Suprapubic skin (tissue), 4 donors: ENCODE data around the gene CCNQ. TPM values are rescaled to one million over a fixed set of nuclear protein-coding genes. Genes with fewer than 3 reads are reported as not detected.

Experiments
- DNase-seq, 2 donors: peaks; one replicate each; pipeline ENCODE4 v3.0.0-alpha.2; 2019; ENCODE audit warnings: low spot score in 2 of 2
- H3K27ac ChIP-seq: fragments of 200-600 bp; sonication (generic); one replicate; pipeline ENCODE4 v1.5.1; 2019
- H3K27me3 ChIP-seq: fragments of 200-600 bp; sonication (generic); one replicate; pipeline ENCODE4 v1.5.1; 2019
- H3K36me3 ChIP-seq: fragments of 200-600 bp; sonication (generic); one replicate; pipeline ENCODE4 v1.5.1; 2019
- H3K4me1 ChIP-seq: fragments of 200-600 bp; sonication (generic); one replicate; pipeline ENCODE4 v1.5.1; 2019
- H3K4me3 ChIP-seq: fragments of 200-600 bp; sonication (generic); one replicate; pipeline ENCODE4 v1.5.1; 2019; ENCODE audit warnings: mild to moderate bottlenecking
- H3K9me3 ChIP-seq: fragments of 200-600 bp; sonication (generic); one replicate; pipeline ENCODE4 v1.5.1; 2019
- CTCF ChIP-seq, 2 donors: fragments of 200-600 bp in 1 of 2; fragments of 450-650 bp in 1 of 2; sonication (generic) in 1 of 2; IDR thresholded peaks; one replicate each; pipeline ENCODE4 v1.5.1; 2016 to 2019; ENCODE audit warnings: antibody characterized with exemption in 2 of 2, mild to moderate bottlenecking in 1 of 2, moderate library complexity in 1 of 2
- EP300 ChIP-seq: sonication (generic); formaldehyde crosslinking; IDR thresholded peaks from one replicate; pipeline ENCODE4 v1.6.1; 2017; ENCODE audit warnings: antibody characterized with exemption
- POLR2A ChIP-seq, 2 donors: fragments of 450-650 bp; IDR thresholded peaks; one replicate each; pipeline ENCODE4 v1.6.1; 2017; ENCODE audit warnings: antibody characterized with exemption in 2 of 2, mild to moderate bottlenecking in 2 of 2, moderate library complexity in 2 of 2
- POLR2AphosphoS5 ChIP-seq, 3 donors: sonication (generic); formaldehyde crosslinking; IDR thresholded peaks; one replicate each; pipeline ENCODE4 v1.6.1; 2017; ENCODE audit warnings: antibody characterized with exemption in 3 of 3
- WGBS: methylation state at CpG from one replicate; pipeline ENCODE4 v1.1.5; 2018; 5-methylcytosine and 5-hydroxymethylcytosine counted together
- total RNA-seq, 4 donors: library from RNA; depleted of rRNA; stranded (reverse); fragments of >200 nt; gene quantifications; one replicate each; pipeline ENCODE4 v1.1.0, GENCODE V29; 2016

Gene CCNQ
- total RNA-seq, 4 donors from 2014 or later: 16.4 to 33.2 (median 29.3) TPM

GRCh38 chrX:153576239-153576870 lies 22.6 kb downstream of the CCNQ start:
- TF ChIP-seq POLR2AphosphoS5 (IDR thresholded peaks at IDR 0.05): no peak
- TF ChIP-seq POLR2A (IDR thresholded peaks at IDR 0.05): no peak
- TF ChIP-seq CTCF (IDR thresholded peaks at IDR 0.05): no peak
- no peak for TF ChIP-seq EP300
- no peaks in the 10 kb centered on the region for H3K36me3 ChIP-seq
- WGBS: 75% methylated on average over 7 of the region's 10 CpGs
- DNase-seq: no peak
- no peak overlapping the region for H3K27ac ChIP-seq
- no peak overlapping the region for H3K4me3 ChIP-seq
- no peaks in the 10 kb centered on the region for H3K27me3 ChIP-seq
- H3K9me3 ChIP-seq: no peaks in the 10 kb centered on the region
- no peaks in the 10 kb centered on the region for H3K4me1 ChIP-seq

- no peak overlapping the region for H3K27ac ChIP-seq
- H3K36me3 ChIP-seq: no peaks in the 10 kb centered on the region
- DNase-seq: no peak
- H3K27me3 ChIP-seq: no peaks in the 10 kb centered on the region
- 88% methylated on average over 4 of the region's 4 CpGs for WGBS
- H3K9me3 ChIP-seq: no peaks in the 10 kb centered on the region
- TF ChIP-seq EP300 (no peak), POLR2A (IDR thresholded peaks at IDR 0.05) (no peak), POLR2AphosphoS5 (IDR thresholded peaks at IDR 0.05) (no peak), CTCF (IDR thresholded peaks at IDR 0.05) (no peak)
- H3K4me1 ChIP-seq: no peaks in the 10 kb centered on the region
- H3K4me3 ChIP-seq: no peak overlapping the region
Observed at GRCh38 chrX:153573984-153574383, 25.0 kb downstream of the CCNQ start.

GRCh38 chrX:153572601-153573000 lies 26.3 kb downstream of the CCNQ start:
- no peak overlapping the region for H3K27ac ChIP-seq
- no peaks in the 10 kb centered on the region for H3K4me1 ChIP-seq
- TF ChIP-seq POLR2A (IDR thresholded peaks at IDR 0.05) (no peak), CTCF (IDR thresholded peaks at IDR 0.05) (no peak), POLR2AphosphoS5 (IDR thresholded peaks at IDR 0.05) (no peak), EP300 (no peak)
- DNase-seq: no peak
- no peaks in the 10 kb centered on the region for H3K36me3 ChIP-seq
- no peaks in the 10 kb centered on the region for H3K27me3 ChIP-seq
- WGBS: 84% methylated on average over 10 of the region's 10 CpGs
- H3K4me3 ChIP-seq: no peak overlapping the region
- H3K9me3 ChIP-seq: no peaks in the 10 kb centered on the region

- Histone ChIP-seq H3K4me3 (no peak overlapping the region), H3K36me3 (no peaks in the 10 kb centered on the region), H3K9me3 (no peaks in the 10 kb centered on the region), H3K4me1 (no peaks in the 10 kb centered on the region), H3K27ac (no peak overlapping the region), H3K27me3 (no peaks in the 10 kb centered on the region)
- 71% methylated on average over 5 of the region's 6 CpGs for WGBS
- DNase-seq: no peak
- TF ChIP-seq CTCF (IDR thresholded peaks at IDR 0.05) (no peak), POLR2A (IDR thresholded peaks at IDR 0.05) (no peak), POLR2AphosphoS5 (IDR thresholded peaks at IDR 0.05) (no peak), EP300 (no peak)
Observed at GRCh38 chrX:153571534-153571908, 27.4 kb downstream of the CCNQ start.

- Histone ChIP-seq H3K4me1 (no peaks in the 10 kb centered on the region), H3K27ac (no peak overlapping the region), H3K9me3 (no peaks in the 10 kb centered on the region), H3K36me3 (no peaks in the 10 kb centered on the region), H3K27me3 (no peaks in the 10 kb centered on the region), H3K4me3 (no peak overlapping the region)
- WGBS: 86% methylated on average over 13 of the region's 13 CpGs
- no peak for DNase-seq
- TF ChIP-seq CTCF (IDR thresholded peaks at IDR 0.05) (no peak), EP300 (no peak), POLR2A (IDR thresholded peaks at IDR 0.05) (no peak), POLR2AphosphoS5 (IDR thresholded peaks at IDR 0.05) (no peak)
Observed at GRCh38 chrX:153569475-153569874, 29.5 kb downstream of the CCNQ start.
